HepG2 (cell line): ENCODE data around the gene APEX1. TPM values are rescaled to one million over a fixed set of nuclear protein-coding genes. Genes with fewer than 3 reads are reported as not detected.

Source experiments
- ATF7 ChIP-seq, 2 experiments: fragments of 450-650 bp in 1 of 2; sonication (generic) in 1 of 2; formaldehyde crosslinking in 1 of 2; IDR thresholded peaks; 2 replicates each; pipeline versions ENCODE4 v1.4.0 to v1.6.1; 2016 to 2020; ENCODE audit warnings: antibody characterized with exemption in 1 of 2, mild to moderate bottlenecking in 1 of 2, missing genetic modification reagents in 1 of 2
- CBFB ChIP-seq: sonication (generic); formaldehyde crosslinking; IDR thresholded peaks from 2 replicates; pipeline ENCODE4 v1.4.0; 2020; ENCODE audit warnings: missing genetic modification reagents
- CCAR2 ChIP-seq: fragments of 200-400 bp; formaldehyde crosslinking; optimal IDR thresholded peaks from 2 replicates; pipeline ENCODE3; 2018; ENCODE audit warnings: low read depth, mild to moderate bottlenecking, low read length, moderate library complexity
- HES4 ChIP-seq: sonication (generic); formaldehyde crosslinking; IDR thresholded peaks from 2 replicates; pipeline ENCODE4 v1.9.0; 2021; ENCODE audit warnings: mild to moderate bottlenecking, missing genetic modification reagents, borderline replicate concordance
- KLF13 ChIP-seq: sonication (generic); formaldehyde crosslinking; IDR thresholded peaks from 2 replicates; pipeline ENCODE4 v1.4.0; 2020; ENCODE audit warnings: mild to moderate bottlenecking, missing genetic modification reagents
- KLF16 ChIP-seq, 2 experiments: sonication (generic) in 1 of 2; formaldehyde crosslinking in 1 of 2; IDR thresholded peaks; 2 replicates each; pipeline versions ENCODE4 v1.6.1 to v1.8.0; 2016 to 2023; ENCODE audit warnings: missing genetic modification reagents in 2 of 2, missing compliant biosample characterization in 1 of 2
- NAIF1 ChIP-seq: sonication (generic); formaldehyde crosslinking; IDR thresholded peaks from 2 replicates; pipeline ENCODE4 v1.5.0; 2020; ENCODE audit warnings: mild to moderate bottlenecking, missing genetic modification reagents, borderline replicate concordance
- REPIN1 ChIP-seq: sonication (generic); formaldehyde crosslinking; IDR thresholded peaks from 2 replicates; pipeline ENCODE4 v1.8.0; 2022; ENCODE audit warnings: missing genetic modification reagents, low read depth, mild to moderate bottlenecking, borderline replicate concordance
- SYNCRIP ChIP-seq: fragments of 200-400 bp; formaldehyde crosslinking; IDR thresholded peaks from 2 replicates; pipeline ENCODE4 v1.6.1; 2018; ENCODE audit warnings: mild to moderate bottlenecking, low read depth, low read length; ENCODE audit not compliant: insufficient read depth
- TRIM24 ChIP-seq: sonication (generic); formaldehyde crosslinking; IDR thresholded peaks from 2 replicates; pipeline ENCODE4 v1.8.0; 2022; ENCODE audit warnings: mild to moderate bottlenecking, missing genetic modification reagents
- ZNF260 ChIP-seq: sonication (generic); formaldehyde crosslinking; IDR thresholded peaks from 2 replicates; pipeline ENCODE4 v1.4.0; 2020; ENCODE audit warnings: missing genetic modification reagents, low read depth, mild to moderate bottlenecking, borderline replicate concordance
- ZNF264 ChIP-seq: sonication (generic); formaldehyde crosslinking; IDR thresholded peaks from 2 replicates; pipeline ENCODE4 v1.4.0; 2020; ENCODE audit warnings: missing genetic modification reagents
- polyA plus RNA-seq, 8 experiments: library from polyadenylated mRNA; depleted of rRNA in 3 of 8; stranded (reverse) in 7 of 8; unstranded in 1 of 8; fragments of >200 nt; fragmentation: Illumina TruSeq in 4 of 8; extraction: Trizol in 4 of 8; gene quantifications; 2 replicates each; pipeline versions ENCODE4 v1.2.1 to v1.2.3, GENCODE V29; 2011 to 2016; ENCODE audit warnings: low read depth in 4 of 8, missing spikeins in 1 of 8, mixed read lengths in 1 of 8; ENCODE audit not compliant: insufficient read depth in 1 of 8
- total RNA-seq, 5 experiments: library from RNA; depleted of rRNA; stranded (reverse); fragments of >200 nt; fragmentation: Illumina TruSeq; extraction: Trizol; gene quantifications; 2 replicates each; pipeline ENCODE4 v1.2.3, GENCODE V29; 2016; ENCODE audit warnings: low read depth in 1 of 5
- TF ChIP-seq, protein P1 (sequence below): sonication (generic); formaldehyde crosslinking; IDR thresholded peaks from 2 replicates; pipeline ENCODE4 v1.4.0; 2020; ENCODE audit warnings: mild to moderate bottlenecking, missing genetic modification reagents
- TF ChIP-seq, protein P2 (sequence below): sonication (generic); formaldehyde crosslinking; IDR thresholded peaks from 2 replicates; pipeline ENCODE4 v1.5.0; 2020; ENCODE audit warnings: mild to moderate bottlenecking, missing genetic modification reagents, borderline replicate concordance
- TF ChIP-seq, protein P3 (sequence below): sonication (generic); formaldehyde crosslinking; IDR thresholded peaks from 2 replicates; pipeline ENCODE4 v1.9.0; 2021; ENCODE audit warnings: missing genetic modification reagents, borderline replicate concordance
- TF ChIP-seq, protein P4 (sequence below): IDR thresholded peaks from 2 replicates; pipeline ENCODE4 v1.6.1; 2016; ENCODE audit warnings: control low read depth

Gene APEX1
- total and polyA plus RNA-seq, 2 of the 13 experiments (the other 11 are each of a cell fraction or from before 2014, with no cell fraction given), result 171 to 405 TPM

DNA sequence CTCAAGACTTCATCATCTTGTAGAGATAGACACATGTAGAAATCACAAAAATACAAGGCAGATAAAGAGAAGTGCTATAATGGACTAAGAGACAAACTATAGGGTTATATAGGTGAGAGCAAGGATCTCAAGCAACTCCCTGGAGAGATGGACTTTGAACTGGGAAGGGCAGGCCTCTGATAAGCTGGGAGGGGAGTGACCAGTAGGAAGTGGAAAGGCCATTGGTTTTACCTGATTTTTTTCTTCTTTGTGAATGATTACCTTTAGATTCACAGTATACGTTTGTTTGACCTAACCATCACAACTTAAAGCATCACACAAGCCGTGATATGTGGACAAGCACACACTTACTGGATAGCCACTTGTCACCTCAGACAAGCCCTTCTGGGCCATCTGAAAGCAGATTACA is 36.5 kb upstream of the APEX1 start (continued):
- no peak for TF ChIP-seq SYNCRIP
- TF ChIP-seq, protein P1, sequence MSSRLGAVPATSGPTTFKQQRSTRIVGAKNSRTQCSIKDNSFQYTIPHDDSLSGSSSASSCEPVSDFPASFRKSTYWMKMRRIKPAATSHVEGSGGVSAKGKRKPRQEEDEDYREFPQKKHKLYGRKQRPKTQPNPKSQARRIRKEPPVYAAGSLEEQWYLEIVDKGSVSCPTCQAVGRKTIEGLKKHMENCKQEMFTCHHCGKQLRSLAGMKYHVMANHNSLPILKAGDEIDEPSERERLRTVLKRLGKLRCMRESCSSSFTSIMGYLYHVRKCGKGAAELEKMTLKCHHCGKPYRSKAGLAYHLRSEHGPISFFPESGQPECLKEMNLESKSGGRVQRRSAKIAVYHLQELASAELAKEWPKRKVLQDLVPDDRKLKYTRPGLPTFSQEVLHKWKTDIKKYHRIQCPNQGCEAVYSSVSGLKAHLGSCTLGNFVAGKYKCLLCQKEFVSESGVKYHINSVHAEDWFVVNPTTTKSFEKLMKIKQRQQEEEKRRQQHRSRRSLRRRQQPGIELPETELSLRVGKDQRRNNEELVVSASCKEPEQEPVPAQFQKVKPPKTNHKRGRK, result no peak
- 0 out of 2 replicates have a peak, but pooled peaks have one; percentile 25 for TF ChIP-seq ZNF264
- TF ChIP-seq, protein P2, sequence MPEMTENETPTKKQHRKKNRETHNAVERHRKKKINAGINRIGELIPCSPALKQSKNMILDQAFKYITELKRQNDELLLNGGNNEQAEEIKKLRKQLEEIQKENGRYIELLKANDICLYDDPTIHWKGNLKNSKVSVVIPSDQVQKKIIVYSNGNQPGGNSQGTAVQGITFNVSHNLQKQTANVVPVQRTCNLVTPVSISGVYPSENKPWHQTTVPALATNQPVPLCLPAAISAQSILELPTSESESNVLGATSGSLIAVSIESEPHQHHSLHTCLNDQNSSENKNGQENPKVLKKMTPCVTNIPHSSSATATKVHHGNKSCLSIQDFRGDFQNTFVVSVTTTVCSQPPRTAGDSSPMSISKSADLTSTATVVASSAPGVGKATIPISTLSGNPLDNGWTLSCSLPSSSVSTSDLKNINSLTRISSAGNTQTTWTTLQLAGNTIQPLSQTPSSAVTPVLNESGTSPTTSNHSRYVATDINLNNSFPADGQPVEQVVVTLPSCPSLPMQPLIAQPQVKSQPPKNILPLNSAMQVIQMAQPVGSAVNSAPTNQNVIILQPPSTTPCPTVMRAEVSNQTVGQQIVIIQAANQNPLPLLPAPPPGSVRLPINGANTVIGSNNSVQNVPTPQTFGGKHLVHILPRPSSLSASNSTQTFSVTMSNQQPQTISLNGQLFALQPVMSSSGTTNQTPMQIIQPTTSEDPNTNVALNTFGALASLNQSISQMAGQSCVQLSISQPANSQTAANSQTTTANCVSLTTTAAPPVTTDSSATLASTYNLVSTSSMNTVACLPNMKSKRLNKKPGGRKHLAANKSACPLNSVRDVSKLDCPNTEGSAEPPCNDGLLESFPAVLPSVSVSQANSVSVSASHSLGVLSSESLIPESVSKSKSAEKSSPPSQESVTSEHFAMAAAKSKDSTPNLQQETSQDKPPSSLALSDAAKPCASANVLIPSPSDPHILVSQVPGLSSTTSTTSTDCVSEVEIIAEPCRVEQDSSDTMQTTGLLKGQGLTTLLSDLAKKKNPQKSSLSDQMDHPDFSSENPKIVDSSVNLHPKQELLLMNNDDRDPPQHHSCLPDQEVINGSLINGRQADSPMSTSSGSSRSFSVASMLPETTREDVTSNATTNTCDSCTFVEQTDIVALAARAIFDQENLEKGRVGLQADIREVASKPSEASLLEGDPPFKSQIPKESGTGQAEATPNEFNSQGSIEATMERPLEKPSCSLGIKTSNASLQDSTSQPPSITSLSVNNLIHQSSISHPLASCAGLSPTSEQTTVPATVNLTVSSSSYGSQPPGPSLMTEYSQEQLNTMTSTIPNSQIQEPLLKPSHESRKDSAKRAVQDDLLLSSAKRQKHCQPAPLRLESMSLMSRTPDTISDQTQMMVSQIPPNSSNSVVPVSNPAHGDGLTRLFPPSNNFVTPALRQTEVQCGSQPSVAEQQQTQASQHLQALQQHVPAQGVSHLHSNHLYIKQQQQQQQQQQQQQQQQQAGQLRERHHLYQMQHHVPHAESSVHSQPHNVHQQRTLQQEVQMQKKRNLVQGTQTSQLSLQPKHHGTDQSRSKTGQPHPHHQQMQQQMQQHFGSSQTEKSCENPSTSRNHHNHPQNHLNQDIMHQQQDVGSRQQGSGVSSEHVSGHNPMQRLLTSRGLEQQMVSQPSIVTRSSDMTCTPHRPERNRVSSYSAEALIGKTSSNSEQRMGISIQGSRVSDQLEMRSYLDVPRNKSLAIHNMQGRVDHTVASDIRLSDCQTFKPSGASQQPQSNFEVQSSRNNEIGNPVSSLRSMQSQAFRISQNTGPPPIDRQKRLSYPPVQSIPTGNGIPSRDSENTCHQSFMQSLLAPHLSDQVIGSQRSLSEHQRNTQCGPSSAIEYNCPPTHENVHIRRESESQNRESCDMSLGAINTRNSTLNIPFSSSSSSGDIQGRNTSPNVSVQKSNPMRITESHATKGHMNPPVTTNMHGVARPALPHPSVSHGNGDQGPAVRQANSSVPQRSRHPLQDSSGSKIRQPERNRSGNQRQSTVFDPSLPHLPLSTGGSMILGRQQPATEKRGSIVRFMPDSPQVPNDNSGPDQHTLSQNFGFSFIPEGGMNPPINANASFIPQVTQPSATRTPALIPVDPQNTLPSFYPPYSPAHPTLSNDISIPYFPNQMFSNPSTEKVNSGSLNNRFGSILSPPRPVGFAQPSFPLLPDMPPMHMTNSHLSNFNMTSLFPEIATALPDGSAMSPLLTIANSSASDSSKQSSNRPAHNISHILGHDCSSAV (CRISPR knock-in tag), result no peak
- no peak for TF ChIP-seq TRIM24 (CRISPR knock-in tag)
- TF ChIP-seq CCAR2, result no peak
- TF ChIP-seq, protein P3, sequence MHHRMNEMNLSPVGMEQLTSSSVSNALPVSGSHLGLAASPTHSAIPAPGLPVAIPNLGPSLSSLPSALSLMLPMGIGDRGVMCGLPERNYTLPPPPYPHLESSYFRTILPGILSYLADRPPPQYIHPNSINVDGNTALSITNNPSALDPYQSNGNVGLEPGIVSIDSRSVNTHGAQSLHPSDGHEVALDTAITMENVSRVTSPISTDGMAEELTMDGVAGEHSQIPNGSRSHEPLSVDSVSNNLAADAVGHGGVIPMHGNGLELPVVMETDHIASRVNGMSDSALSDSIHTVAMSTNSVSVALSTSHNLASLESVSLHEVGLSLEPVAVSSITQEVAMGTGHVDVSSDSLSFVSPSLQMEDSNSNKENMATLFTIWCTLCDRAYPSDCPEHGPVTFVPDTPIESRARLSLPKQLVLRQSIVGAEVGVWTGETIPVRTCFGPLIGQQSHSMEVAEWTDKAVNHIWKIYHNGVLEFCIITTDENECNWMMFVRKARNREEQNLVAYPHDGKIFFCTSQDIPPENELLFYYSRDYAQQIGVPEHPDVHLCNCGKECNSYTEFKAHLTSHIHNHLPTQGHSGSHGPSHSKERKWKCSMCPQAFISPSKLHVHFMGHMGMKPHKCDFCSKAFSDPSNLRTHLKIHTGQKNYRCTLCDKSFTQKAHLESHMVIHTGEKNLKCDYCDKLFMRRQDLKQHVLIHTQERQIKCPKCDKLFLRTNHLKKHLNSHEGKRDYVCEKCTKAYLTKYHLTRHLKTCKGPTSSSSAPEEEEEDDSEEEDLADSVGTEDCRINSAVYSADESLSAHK (CRISPR knock-in tag), result no peak
- no peak for TF ChIP-seq NAIF1 (CRISPR knock-in tag)
- TF ChIP-seq KLF13 (CRISPR knock-in tag), result no peak
- no peak for TF ChIP-seq KLF16 (CRISPR knock-in tag; IDR thresholded peaks at IDR 0.05)
- no peak for TF ChIP-seq ATF7 (IDR thresholded peaks at IDR 0.05)
- TF ChIP-seq ATF7 (CRISPR knock-in tag; IDR thresholded peaks at IDR 0.05), result no peak
- no peak for TF ChIP-seq ZNF260
- TF ChIP-seq, protein P4, sequence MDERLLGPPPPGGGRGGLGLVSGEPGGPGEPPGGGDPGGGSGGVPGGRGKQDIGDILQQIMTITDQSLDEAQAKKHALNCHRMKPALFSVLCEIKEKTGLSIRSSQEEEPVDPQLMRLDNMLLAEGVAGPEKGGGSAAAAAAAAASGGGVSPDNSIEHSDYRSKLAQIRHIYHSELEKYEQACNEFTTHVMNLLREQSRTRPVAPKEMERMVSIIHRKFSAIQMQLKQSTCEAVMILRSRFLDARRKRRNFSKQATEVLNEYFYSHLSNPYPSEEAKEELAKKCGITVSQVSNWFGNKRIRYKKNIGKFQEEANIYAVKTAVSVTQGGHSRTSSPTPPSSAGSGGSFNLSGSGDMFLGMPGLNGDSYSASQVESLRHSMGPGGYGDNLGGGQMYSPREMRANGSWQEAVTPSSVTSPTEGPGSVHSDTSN (CRISPR knock-in tag), result no peak
- TF ChIP-seq REPIN1 (CRISPR knock-in tag), result no peak
- TF ChIP-seq CBFB (CRISPR knock-in tag), result no peak
- no peak for TF ChIP-seq HES4 (CRISPR knock-in tag)
